Endothelial cell of umbilical vein (primary cell): ENCODE measurements around the gene RIMBP2. TPM values are rescaled to one million over a fixed set of nuclear protein-coding genes. Genes with fewer than 3 reads are reported as not detected.

Source experiments
- BruUV-seq: library from RNA; stranded (reverse); fragments of 400-500 nt; replicated peaks from 2 replicates; lab custom pipeline; 2021; lab: Mats Ljungman, UMichigan
- CTCF ChIA-PET: fragments of 300-600, 350-600 bp; sonication (Branson Sonifier 250); formaldehyde crosslinking; loops from one replicate; lab custom pipeline; 2021; ENCODE audit warnings: antibody characterized with exemption, inconsistent platforms; lab: Charles Lee
- POLR2A ChIA-PET: fragments of 300-600, 350-600 bp; sonication (Branson Sonifier 250); formaldehyde crosslinking; loops from one replicate; lab custom pipeline; 2021; ENCODE audit warnings: antibody characterized with exemption, inconsistent platforms; lab: Charles Lee
- DNase-seq: peaks from one replicate; pipeline ENCODE4 v3.0.0-alpha.2; 2011; ENCODE audit warnings: low read depth, low spot score
- FAIRE-seq: peaks from 2 replicates; lab custom pipeline; 2011; peaks lifted over from hg19 to GRCh38; lab: Jason Lieb, UNC
- H2AFZ ChIP-seq: 2 replicates; pipeline ENCODE4 v1.6.0; 2012; ENCODE audit warnings: low read depth, low read length, control low read depth, inconsistent platforms
- H3K27ac ChIP-seq: 2 replicates; pipeline ENCODE4 v1.5.1; 2011; ENCODE audit warnings: low read depth, mild to moderate bottlenecking, control low read depth, low read length, moderate library complexity; ENCODE audit not compliant: insufficient read depth
- H3K27me3 ChIP-seq, 2 experiments: 2 replicates each; pipeline versions ENCODE4 v1.6.0 to v1.6.1; 2011; ENCODE audit warnings: low read length in 2 of 2, mixed read lengths in 1 of 2; ENCODE audit not compliant: control insufficient read depth in 2 of 2, insufficient read depth in 2 of 2
- H3K36me3 ChIP-seq, 2 experiments: 2 replicates in 1 of 2; 3 replicates in 1 of 2; pipeline ENCODE4 v1.5.1; 2011; ENCODE audit warnings: low read length in 2 of 2, mild to moderate bottlenecking in 1 of 2, moderate library complexity in 1 of 2; ENCODE audit not compliant: control insufficient read depth in 2 of 2, insufficient read depth in 2 of 2; ENCODE audit errors: extremely low read depth in 1 of 2
- H3K4me1 ChIP-seq: 3 replicates; pipeline ENCODE4 v1.5.1; 2011; ENCODE audit warnings: mild to moderate bottlenecking, low read length; ENCODE audit not compliant: control insufficient read depth, insufficient read depth; ENCODE audit errors: extremely low read depth
- H3K4me2 ChIP-seq: 2 replicates; pipeline ENCODE4 v1.6.1; 2011; ENCODE audit warnings: low read length, control low read depth, mixed read lengths; ENCODE audit not compliant: insufficient read depth
- H3K4me3 ChIP-seq, 3 experiments: fragments of 200-600 bp in 1 of 3; sonication (generic), shearing (Covaris generic) in 1 of 3; replicated peaks in 1 of 3; 2 replicates each; pipeline ENCODE4 v1.5.1; 2011 to 2016; ENCODE audit warnings: control low read depth in 3 of 3, low read length in 3 of 3, mild to moderate bottlenecking in 2 of 3, inconsistent platforms in 1 of 3, low read depth in 1 of 3, moderate library complexity in 1 of 3; ENCODE audit not compliant: insufficient read depth in 1 of 3
- H3K79me2 ChIP-seq: 2 replicates; pipeline ENCODE4 v1.6.0; 2012; ENCODE audit warnings: low read length, inconsistent platforms; ENCODE audit not compliant: control insufficient read depth, insufficient read depth
- H3K9ac ChIP-seq: replicated peaks from 2 replicates; pipeline ENCODE3; 2011; ENCODE audit warnings: low read length, control low read depth; ENCODE audit not compliant: insufficient read depth; ENCODE audit errors: extremely low read depth
- H3K9me1 ChIP-seq: replicated peaks from 3 replicates; pipeline ENCODE4 v1.6.0; 2011; ENCODE audit warnings: mild to moderate bottlenecking, low read length; ENCODE audit not compliant: control insufficient read depth, insufficient read depth; ENCODE audit errors: extremely low read depth
- H3K9me3 ChIP-seq: replicated peaks from 2 replicates; pipeline ENCODE4 v1.5.1; 2012; ENCODE audit warnings: low read length, inconsistent platforms; ENCODE audit not compliant: control insufficient read depth, insufficient read depth
- H4K20me1 ChIP-seq: replicated peaks from 2 replicates; pipeline ENCODE3; 2011; ENCODE audit warnings: mild to moderate bottlenecking, low read length; ENCODE audit not compliant: control insufficient read depth, insufficient read depth; ENCODE audit errors: extremely low read depth
- EZH2 ChIP-seq: IDR thresholded peaks from 2 replicates; pipeline ENCODE4 v1.6.1; 2012; ENCODE audit warnings: borderline replicate concordance, low read depth, mild to moderate bottlenecking, moderate library complexity, low read length, inconsistent platforms; ENCODE audit not compliant: severe bottlenecking
- FOS ChIP-seq: IDR thresholded peaks from 2 replicates; pipeline ENCODE4 v1.6.1; 2011; ENCODE audit warnings: mild to moderate bottlenecking, low read length, moderate library complexity, borderline replicate concordance; ENCODE audit not compliant: insufficient read depth
- GATA2 ChIP-seq: IDR thresholded peaks from 2 replicates; pipeline ENCODE4 v1.7.0; 2011; ENCODE audit warnings: low read depth, mild to moderate bottlenecking, moderate library complexity, mixed read lengths, low read length; ENCODE audit not compliant: insufficient read length, insufficient read depth
- MYC ChIP-seq: IDR thresholded peaks from one replicate; pipeline ENCODE4 v1.6.1; 2011; ENCODE audit warnings: mild to moderate bottlenecking, low read depth, low read length
- POLR2A ChIP-seq: IDR thresholded peaks from 2 replicates; pipeline ENCODE4 v1.6.1; 2012; ENCODE audit warnings: low read depth, mild to moderate bottlenecking, control low read depth, low read length
- POLR2AphosphoS5 ChIP-seq: IDR thresholded peaks from 2 replicates; pipeline ENCODE4 v1.6.1; 2012; ENCODE audit warnings: low read depth, mild to moderate bottlenecking, control low read depth, low read length, moderate library complexity; ENCODE audit not compliant: insufficient read depth
- dilution Hi-C: fragments of 300-500 bp; cut with MboI; formaldehyde crosslinking; loops from one replicate; pipeline ENCODE4 v1.15.0; 2019; ENCODE audit warnings: low sequenced_read_pairs; ENCODE audit not compliant: extremely low pct_ligation_motif_present
- intact Hi-C: fragments of 100-400 bp; cut with micrococcal nuclease; formaldehyde crosslinking; loops from one replicate; pipeline ENCODE4 v1.10.0; 2022
- polyA plus RNA-seq, 4 experiments: library from polyadenylated mRNA; depleted of rRNA in 3 of 4; stranded (reverse) in 3 of 4; unstranded in 1 of 4; fragments of >200 nt; gene quantifications; 2 replicates each; pipeline versions ENCODE4 v1.2.1 to v1.2.3, GENCODE V29; 2011 to 2012; ENCODE audit warnings: missing spikeins in 1 of 4
- total RNA-seq: library from RNA; stranded (reverse); gene quantifications from 2 replicates; pipeline ENCODE4 v1.2.3, GENCODE V29; 2021
- TF ChIP-seq, protein P1 (sequence below), 2 donors: IDR thresholded peaks; 1 replicate in 1 of 2; 2 replicates in 1 of 2; pipeline ENCODE4 v1.5.1; 2011; ENCODE audit warnings: low read length in 2 of 2, mild to moderate bottlenecking in 2 of 2, moderate library complexity in 2 of 2, control low read depth in 1 of 2, inconsistent platforms in 1 of 2, low read depth in 1 of 2; ENCODE audit not compliant: insufficient read depth in 1 of 2; ENCODE audit errors: extremely low read depth in 1 of 2

Gene RIMBP2
- total and polyA plus RNA-seq, 2 donors (not counting 3 experiments of a cell fraction or from before 2014, with no cell fraction given) = 0.04 TPM; not detected in 1

GRCh38 chr12:130715150-130715997, 725 bp downstream of the RIMBP2 start:
- BruUV-seq = no TSS peak
- Histone ChIP-seq H3K4me1 (no peaks in the 10 kb centered on the region), H2AFZ (no peak overlapping the region), H3K36me3 (no peaks in the 10 kb centered on the region), H3K4me3 (no peak overlapping the region), H3K27ac (no peak overlapping the region), H3K9ac (no peak overlapping the region), H3K79me2 (no peaks in the 10 kb centered on the region), H3K9me3 (no peaks in the 10 kb centered on the region), H3K4me2 (no peak overlapping the region), H3K27me3 (no peaks in the 10 kb centered on the region), H3K9me1 (no peaks in the 10 kb centered on the region), H4K20me1 (no peaks in the 10 kb centered on the region)
- intact Hi-C loops (no loop called here), dilution Hi-C loops (no loop called here)
- TF ChIP-seq POLR2A (no peak), EZH2 (no peak)
- DNase-seq (no peak), FAIRE-seq (no peak)
- ChIA-PET CTCF (no interaction called here), POLR2A (no interaction called here)

- FAIRE-seq = no peak
- BruUV-seq = no TSS peak
- Histone ChIP-seq H3K4me1 (no peaks in the 10 kb centered on the region), H3K4me3 (no peak overlapping the region), H3K27me3 (no peaks in the 10 kb centered on the region), H3K36me3 (no peaks in the 10 kb centered on the region), H3K9me1 (no peaks in the 10 kb centered on the region), H3K9me3 (no peaks in the 10 kb centered on the region), H3K4me2 (no peak overlapping the region), H2AFZ (no peak overlapping the region), H3K79me2 (no peaks in the 10 kb centered on the region), H4K20me1 (no peaks in the 10 kb centered on the region), H3K27ac (no peak overlapping the region), H3K9ac (no peak overlapping the region)
- ChIA-PET POLR2A (no interaction called here), CTCF (no interaction called here)
- intact Hi-C loops (no loop called here), dilution Hi-C loops (no loop called here)
- DNase-seq = no peak
- TF ChIP-seq GATA2 (no peak), FOS (no peak), POLR2AphosphoS5 (no peak), MYC (no peak), POLR2A (no peak), EZH2 (no peak)
- TF ChIP-seq, protein P1, sequence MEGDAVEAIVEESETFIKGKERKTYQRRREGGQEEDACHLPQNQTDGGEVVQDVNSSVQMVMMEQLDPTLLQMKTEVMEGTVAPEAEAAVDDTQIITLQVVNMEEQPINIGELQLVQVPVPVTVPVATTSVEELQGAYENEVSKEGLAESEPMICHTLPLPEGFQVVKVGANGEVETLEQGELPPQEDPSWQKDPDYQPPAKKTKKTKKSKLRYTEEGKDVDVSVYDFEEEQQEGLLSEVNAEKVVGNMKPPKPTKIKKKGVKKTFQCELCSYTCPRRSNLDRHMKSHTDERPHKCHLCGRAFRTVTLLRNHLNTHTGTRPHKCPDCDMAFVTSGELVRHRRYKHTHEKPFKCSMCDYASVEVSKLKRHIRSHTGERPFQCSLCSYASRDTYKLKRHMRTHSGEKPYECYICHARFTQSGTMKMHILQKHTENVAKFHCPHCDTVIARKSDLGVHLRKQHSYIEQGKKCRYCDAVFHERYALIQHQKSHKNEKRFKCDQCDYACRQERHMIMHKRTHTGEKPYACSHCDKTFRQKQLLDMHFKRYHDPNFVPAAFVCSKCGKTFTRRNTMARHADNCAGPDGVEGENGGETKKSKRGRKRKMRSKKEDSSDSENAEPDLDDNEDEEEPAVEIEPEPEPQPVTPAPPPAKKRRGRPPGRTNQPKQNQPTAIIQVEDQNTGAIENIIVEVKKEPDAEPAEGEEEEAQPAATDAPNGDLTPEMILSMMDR (IDR thresholded peaks at IDR 0.05; ENCODE audit: extremely low read depth in 1 of 2, insufficient read depth in 1 of 2, low read depth in 1 of 2, low read length in 2 of 2) = no peak
Measured at GRCh38 chr12:130714591-130715149, 1.4 kb downstream of the RIMBP2 start.
